ENCODE data around the gene GPR32.
"Not testable (repeated sequence)": the region's sequence is repeated elsewhere in the genome, so short reads cannot be mapped to it uniquely, and the experiment has no call there.

Gene GPR32

GRCh38 chr19:50797429-50797780, 27.1 kb downstream of the GPR32 start:
- no peak for TF ChIP-seq ZNF274 (IDR thresholded peaks at IDR 0.05; ENCODE audit: low read depth, low read length)

GRCh38 chr19:50797781-50798658, 27.8 kb downstream of the GPR32 start:
- H3K4me3 ChIP-seq (ENCODE audit: low read length): no peak overlapping the region
- TF ChIP-seq ZNF274 (IDR thresholded peaks at IDR 0.05; ENCODE audit: low read depth, low read length): no peak

More at GRCh38 chr19:50797429-50797780, 27.1 kb downstream of the GPR32 start:
- H3K4me3 ChIP-seq (ENCODE audit: low read length): no peak overlapping the region

- H3K4me3 ChIP-seq (ENCODE audit: low read length): no peak overlapping the region
- TF ChIP-seq ZNF274 (IDR thresholded peaks at IDR 0.05; ENCODE audit: low read depth, low read length): no peak
Observed at GRCh38 chr19:50798659-50799546, 28.6 kb downstream of the GPR32 start.

- H3K4me3 ChIP-seq (ENCODE audit: low read length): no peak overlapping the region
- TF ChIP-seq ZNF274 (IDR thresholded peaks at IDR 0.05; ENCODE audit: low read depth, low read length): no peak
Observed at GRCh38 chr19:50799547-50799851, 29.2 kb downstream of the GPR32 start.

GRCh38 chr19:50801107-50801506, 30.8 kb downstream of the GPR32 start:
- no peak for TF ChIP-seq ZNF274 (IDR thresholded peaks at IDR 0.05; ENCODE audit: low read depth, low read length)
- H3K4me3 ChIP-seq (ENCODE audit: low read length): no peak overlapping the region

- TF ChIP-seq ZNF274 (IDR thresholded peaks at IDR 0.05; ENCODE audit: low read depth, low read length): no peak
- H3K4me3 ChIP-seq (ENCODE audit: low read length): peak overlapping the region; percentile 99
Observed at GRCh38 chr19:50803633-50804419, 33.6 kb downstream of the GPR32 start.

- no peak for TF ChIP-seq ZNF274 (IDR thresholded peaks at IDR 0.05; ENCODE audit: low read depth, low read length)
- H3K4me3 ChIP-seq (ENCODE audit: low read length): peak overlapping the region; percentile 99
Observed at GRCh38 chr19:50804420-50805272, 34.4 kb downstream of the GPR32 start.

- no peak overlapping the region for H3K4me3 ChIP-seq (ENCODE audit: low read length)
- no peak for TF ChIP-seq ZNF274 (IDR thresholded peaks at IDR 0.05; ENCODE audit: low read depth, low read length)
Observed at GRCh38 chr19:50808856-50809255, 38.6 kb downstream of the GPR32 start.

GRCh38 chr19:50811622-50812238, 41.5 kb downstream of the GPR32 start:
- H3K4me3 ChIP-seq (ENCODE audit: low read length): not testable (repeated sequence)

- no peak for TF ChIP-seq ZNF274 (IDR thresholded peaks at IDR 0.05; ENCODE audit: low read depth, low read length)
- H3K4me3 ChIP-seq (ENCODE audit: low read length): no peak overlapping the region
Observed at GRCh38 chr19:50812474-50812873, 42.2 kb downstream of the GPR32 start.

GRCh38 chr19:50814883-50815282, 44.6 kb downstream of the GPR32 start:
- TF ChIP-seq ZNF274 (IDR thresholded peaks at IDR 0.05; ENCODE audit: low read depth, low read length): no peak
- H3K4me3 ChIP-seq (ENCODE audit: low read length): no peak overlapping the region

GRCh38 chr19:50815439-50815838, 45.2 kb downstream of the GPR32 start:
- H3K4me3 ChIP-seq (ENCODE audit: low read length): no peak overlapping the region
- TF ChIP-seq ZNF274 (IDR thresholded peaks at IDR 0.05; ENCODE audit: low read depth, low read length): no peak

Measured in GM08714 (cell line).